HG03457 (cell line): ENCODE data around the gene UFD1.

Experiments used
- ATAC-seq: cut with Tn5 transposase; IDR thresholded peaks from one replicate; pipeline ENCODE4 v1.9.1; 2021; ENCODE audit warnings: moderate number of reproducible peaks; ENCODE audit not compliant: unreplicated experiment

The UFD1 gene

GRCh38 chr22:19516378-19517170, 37.6 kb upstream of the UFD1 start:
- ATAC-seq: no peak

GRCh38 chr22:19515654-19516377, 36.8 kb upstream of the UFD1 start:
- ATAC-seq: no peak

- ATAC-seq: no peak
Measured at GRCh38 chr22:19514831-19515565, 36.0 kb upstream of the UFD1 start.

GRCh38 chr22:19513823-19514222, 34.8 kb upstream of the UFD1 start:
- no peak for ATAC-seq

GRCh38 chr22:19510919-19511341, 31.9 kb upstream of the UFD1 start:
- no peak for ATAC-seq

- ATAC-seq: no peak
Measured at GRCh38 chr22:19509923-19510322, 30.9 kb upstream of the UFD1 start.

GRCh38 chr22:19509191-19509590, 30.2 kb upstream of the UFD1 start:
- ATAC-seq: no peak

GRCh38 chr22:19508024-19508776, 29.2 kb upstream of the UFD1 start:
- ATAC-seq: no peak

- ATAC-seq: no peak
Measured at GRCh38 chr22:19507534-19507861, 28.5 kb upstream of the UFD1 start.

GRCh38 chr22:19506212-19506611, 27.2 kb upstream of the UFD1 start:
- no peak for ATAC-seq

GRCh38 chr22:19505735-19506126, 26.7 kb upstream of the UFD1 start:
- no peak for ATAC-seq

- ATAC-seq: no peak
Measured at GRCh38 chr22:19504900-19505734, 26.1 kb upstream of the UFD1 start.

- no peak for ATAC-seq
Measured at GRCh38 chr22:19503869-19504268, 24.9 kb upstream of the UFD1 start.

GRCh38 chr22:19503367-19503766, 24.4 kb upstream of the UFD1 start:
- no peak for ATAC-seq

GRCh38 chr22:19501897-19502447, 23.0 kb upstream of the UFD1 start:
- no peak for ATAC-seq

GRCh38 chr22:19499880-19500242, 20.9 kb upstream of the UFD1 start:
- no peak for ATAC-seq

- no peak for ATAC-seq
Measured at GRCh38 chr22:19499236-19499879, 20.4 kb upstream of the UFD1 start.

GRCh38 chr22:19498866-19499190, 19.8 kb upstream of the UFD1 start:
- ATAC-seq: no peak

GRCh38 chr22:19498154-19498865, 19.3 kb upstream of the UFD1 start:
- no peak for ATAC-seq
